AG09309 (cell line): ENCODE results near the gene TP53BP2.

Experiments used
- DNase-seq: peaks from one replicate; pipeline ENCODE4 v3.0.0-alpha.2; 2010; ENCODE audit warnings: low read depth
- H3K4me3 ChIP-seq: 2 replicates; pipeline ENCODE4 v1.5.1; 2011; ENCODE audit warnings: mild to moderate bottlenecking, low read depth, low read length, moderate library complexity; ENCODE audit not compliant: control insufficient read depth
- CTCF ChIP-seq: IDR thresholded peaks from 2 replicates; pipeline ENCODE4 v1.5.1; 2011; ENCODE audit warnings: mild to moderate bottlenecking, low read depth, low read length, inconsistent platforms; ENCODE audit not compliant: insufficient read depth, control insufficient read depth; ENCODE audit errors: missing control alignments

TP53BP2 gene

GRCh38 chr1:223780949-223781348, 64.8 kb downstream of the TP53BP2 start:
- DNase-seq = no peak
- no peak overlapping the region for H3K4me3 ChIP-seq

GRCh38 chr1:223780318-223780717, 65.4 kb downstream of the TP53BP2 start:
- DNase-seq = no peak
- no peak for TF ChIP-seq CTCF
- H3K4me3 ChIP-seq = no peak overlapping the region

More at GRCh38 chr1:223780949-223781348, 64.8 kb downstream of the TP53BP2 start:
- no peak for TF ChIP-seq CTCF

- DNase-seq = no peak
- TF ChIP-seq CTCF = no peak
- H3K4me3 ChIP-seq = no peak overlapping the region
Observed at GRCh38 chr1:223776826-223777454, 68.8 kb downstream of the TP53BP2 start.

GRCh38 chr1:223776075-223776814, 69.5 kb downstream of the TP53BP2 start:
- no peak for TF ChIP-seq CTCF
- no peak overlapping the region for H3K4me3 ChIP-seq
- peak; percentile 42 for DNase-seq

GRCh38 chr1:223775711-223776074, 70.1 kb downstream of the TP53BP2 start:
- no peak for TF ChIP-seq CTCF
- no peak for DNase-seq
- H3K4me3 ChIP-seq = no peak overlapping the region

GRCh38 chr1:223775054-223775453, 70.7 kb downstream of the TP53BP2 start:
- H3K4me3 ChIP-seq = no peak overlapping the region
- DNase-seq = no peak
- TF ChIP-seq CTCF = no peak
